Suppressor macrophage treated with lipopolysaccharide for 1 hour (primary cell): ENCODE measurements around the gene FLT3.

Experiments
- DNase-seq, 3 donors: peaks; one replicate each; pipeline ENCODE4 v3.0.0-alpha.2; 2020 to 2022

Gene FLT3

GRCh38 chr13:28099396-28100149 is 803 bp downstream of the FLT3 start:
- no peak for DNase-seq

- no peak for DNase-seq
These were observed 2.9 kb downstream of the FLT3 start for GRCh38 chr13:28097503-28097902.

- peak; percentile 4 to 40 (median 40) for DNase-seq
These were observed 6.1 kb downstream of the FLT3 start for GRCh38 chr13:28094306-28094705.

GRCh38 chr13:28093881-28094280 is 6.5 kb downstream of the FLT3 start:
- DNase-seq = no peak

- DNase-seq = no peak
These were observed 7.9 kb downstream of the FLT3 start for GRCh38 chr13:28092431-28092830.

GRCh38 chr13:28089065-28089464 is 11.3 kb downstream of the FLT3 start:
- DNase-seq = no peak

- peak in 1 of 3 donors; percentile 6 for DNase-seq
These were observed 22.6 kb downstream of the FLT3 start for GRCh38 chr13:28077820-28078219.

GRCh38 chr13:28077231-28077630 is 23.1 kb downstream of the FLT3 start:
- peak in 1 of 3 donors; percentile 22 for DNase-seq

- peak in 1 of 3 donors; percentile 4 for DNase-seq
These were observed 29.0 kb downstream of the FLT3 start for GRCh38 chr13:28071424-28071823.

GRCh38 chr13:28067491-28067890 is 32.9 kb downstream of the FLT3 start:
- DNase-seq = peak in 1 of 3 donors; percentile 12

GRCh38 chr13:28058866-28059613 is 41.3 kb downstream of the FLT3 start:
- peak; percentile 57 to 78 (median 66) for DNase-seq

- no peak for DNase-seq
These were observed 43.2 kb downstream of the FLT3 start for GRCh38 chr13:28056970-28057712.

GRCh38 chr13:28056426-28056825 is 44.0 kb downstream of the FLT3 start:
- DNase-seq = no peak

GRCh38 chr13:28055357-28055756 is 45.0 kb downstream of the FLT3 start:
- no peak for DNase-seq

GRCh38 chr13:28052945-28053344 is 47.4 kb downstream of the FLT3 start:
- peak; percentile 49 to 55 (median 49) for DNase-seq

GRCh38 chr13:28049880-28050875 is 50.2 kb downstream of the FLT3 start:
- peak in 1 of 3 donors; percentile 4 for DNase-seq

- DNase-seq = no peak
These were observed 51.2 kb downstream of the FLT3 start for GRCh38 chr13:28049215-28049614.

- DNase-seq = no peak
These were observed 51.6 kb downstream of the FLT3 start for GRCh38 chr13:28048768-28049167.

GRCh38 chr13:28047757-28048388 is 52.5 kb downstream of the FLT3 start:
- DNase-seq = peak; percentile 35 to 65 (median 64)

- DNase-seq = no peak
These were observed 53.4 kb downstream of the FLT3 start for GRCh38 chr13:28046981-28047380.

GRCh38 chr13:28045861-28046260 is 54.5 kb downstream of the FLT3 start:
- no peak for DNase-seq

- DNase-seq = no peak
These were observed 55.8 kb downstream of the FLT3 start for GRCh38 chr13:28044608-28045007.
